ENCODE results near the gene TACR1.
A peak's percentile ranks its signal among the peaks of the same experiment; 100 is the strongest.

Gene TACR1

DNA sequence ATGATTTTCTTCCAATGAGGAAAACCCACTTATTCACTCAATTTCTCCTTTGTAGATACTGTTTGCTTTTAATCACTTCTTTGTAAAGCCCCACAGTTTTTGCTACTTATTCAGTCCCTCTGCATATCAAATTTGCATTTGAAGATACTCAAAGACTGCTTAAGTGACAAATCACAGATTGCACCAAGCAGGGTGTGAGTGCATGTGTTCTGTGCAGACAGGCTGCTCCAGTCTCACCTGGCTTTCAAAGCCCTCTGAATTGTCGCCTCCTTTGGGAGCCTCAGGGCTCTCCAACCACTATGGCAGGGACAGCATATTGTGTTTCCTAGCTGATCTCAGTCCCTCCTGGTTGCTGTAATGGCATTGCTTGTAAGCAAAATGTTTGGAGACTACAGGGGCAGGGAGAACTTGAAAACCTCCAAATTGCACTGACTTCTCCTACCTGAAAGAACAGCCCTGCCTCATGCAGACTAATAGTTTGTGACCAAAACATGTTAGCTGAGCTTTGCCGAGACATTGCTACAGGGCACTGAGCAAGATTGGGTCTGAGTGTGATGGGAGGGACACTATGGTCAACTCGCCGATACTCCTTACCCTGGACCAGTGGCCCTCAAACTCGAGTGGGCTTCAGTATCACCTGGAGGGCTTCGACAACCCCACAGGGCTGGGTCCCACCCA is 144.0 kb downstream of the TACR1 start:
- POLR2A ChIA-PET: no interaction called here
- TF ChIP-seq, protein P1, sequence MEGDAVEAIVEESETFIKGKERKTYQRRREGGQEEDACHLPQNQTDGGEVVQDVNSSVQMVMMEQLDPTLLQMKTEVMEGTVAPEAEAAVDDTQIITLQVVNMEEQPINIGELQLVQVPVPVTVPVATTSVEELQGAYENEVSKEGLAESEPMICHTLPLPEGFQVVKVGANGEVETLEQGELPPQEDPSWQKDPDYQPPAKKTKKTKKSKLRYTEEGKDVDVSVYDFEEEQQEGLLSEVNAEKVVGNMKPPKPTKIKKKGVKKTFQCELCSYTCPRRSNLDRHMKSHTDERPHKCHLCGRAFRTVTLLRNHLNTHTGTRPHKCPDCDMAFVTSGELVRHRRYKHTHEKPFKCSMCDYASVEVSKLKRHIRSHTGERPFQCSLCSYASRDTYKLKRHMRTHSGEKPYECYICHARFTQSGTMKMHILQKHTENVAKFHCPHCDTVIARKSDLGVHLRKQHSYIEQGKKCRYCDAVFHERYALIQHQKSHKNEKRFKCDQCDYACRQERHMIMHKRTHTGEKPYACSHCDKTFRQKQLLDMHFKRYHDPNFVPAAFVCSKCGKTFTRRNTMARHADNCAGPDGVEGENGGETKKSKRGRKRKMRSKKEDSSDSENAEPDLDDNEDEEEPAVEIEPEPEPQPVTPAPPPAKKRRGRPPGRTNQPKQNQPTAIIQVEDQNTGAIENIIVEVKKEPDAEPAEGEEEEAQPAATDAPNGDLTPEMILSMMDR (IDR thresholded peaks at IDR 0.05; ENCODE audit: control extremely low read depth, extremely low read depth, low read depth, missing control alignments): no peak
- DNase-seq (ENCODE audit: extremely low spot score): no peak
- CTCF ChIA-PET: interaction anchor here (1.1 to 7.1 kb wide), 9 partner anchors 10 to 555 kb away, joined by 3 to 73 read pairs (median 4); no protein-coding TSS in a partner anchor

DNA sequence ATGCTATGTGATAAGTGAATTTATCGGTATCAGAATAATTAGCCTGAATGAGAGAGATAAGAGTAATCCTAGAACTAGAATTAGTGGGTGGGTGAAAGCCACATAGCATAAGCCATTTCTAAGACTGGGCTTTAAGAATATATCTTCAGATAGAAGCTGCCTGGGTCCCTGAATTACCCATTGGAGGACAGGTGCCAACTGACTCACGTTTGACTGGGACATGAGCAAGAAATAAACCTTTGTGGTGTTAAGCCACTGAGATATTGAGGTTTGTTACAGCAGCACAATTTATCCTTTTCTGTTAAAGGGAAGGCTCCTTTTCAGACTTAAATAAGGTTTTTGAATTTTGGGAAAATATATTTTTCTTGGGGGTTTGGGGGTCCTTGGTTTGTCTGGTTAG is 145.0 kb downstream of the TACR1 start:
- DNase-seq (ENCODE audit: extremely low spot score): no peak
- ChIA-PET POLR2A (no interaction called here), CTCF (interaction anchor here (0.7 to 7.1 kb wide), 15 partner anchors 9 to 574 kb away, joined by 3 to 73 read pairs (median 3); no protein-coding TSS in a partner anchor)
- TF ChIP-seq, protein P1 (IDR thresholded peaks at IDR 0.05; ENCODE audit: control extremely low read depth, extremely low read depth, low read depth, missing control alignments): no peak

DNA sequence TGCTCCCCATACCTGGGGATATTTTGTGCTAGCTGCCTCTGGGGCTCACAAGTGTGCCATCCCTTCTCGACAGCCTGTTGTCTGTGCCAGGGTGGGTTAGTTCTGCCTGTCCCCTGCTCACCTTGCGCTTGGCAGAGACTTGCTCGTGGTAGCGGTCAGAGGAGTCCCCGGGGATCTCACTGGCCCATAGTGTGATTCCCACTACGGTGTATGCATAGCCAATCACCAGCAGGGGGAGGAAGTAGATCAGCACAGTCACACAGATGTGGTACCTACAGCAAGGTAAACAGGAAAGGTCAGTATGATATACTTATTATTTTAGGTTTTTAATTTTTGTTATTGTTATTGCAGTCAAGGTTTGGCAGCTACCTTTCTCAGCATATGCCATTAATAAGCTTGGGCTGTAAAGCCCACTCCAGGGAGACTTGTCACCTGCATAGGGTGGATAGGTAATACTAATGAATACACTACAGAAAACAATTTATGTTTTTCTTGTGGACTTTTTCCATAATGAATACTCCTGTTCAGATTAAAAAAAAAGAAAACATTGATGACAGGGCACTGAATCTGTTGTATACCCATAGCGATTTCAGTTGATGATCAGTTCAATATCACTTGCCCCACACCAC is 145.7 kb downstream of the TACR1 start:
- DNase-seq (ENCODE audit: extremely low spot score): peak; percentile 64
- ChIA-PET POLR2A (no interaction called here), CTCF (interaction anchor here (0.7 to 7.1 kb wide), 17 partner anchors 9 to 575 kb away, joined by 3 to 73 read pairs (median 5); no protein-coding TSS in a partner anchor)
- TF ChIP-seq, protein P1 (IDR thresholded peaks at IDR 0.05; ENCODE audit: control extremely low read depth, extremely low read depth, low read depth, missing control alignments): peak; percentile 82

DNA sequence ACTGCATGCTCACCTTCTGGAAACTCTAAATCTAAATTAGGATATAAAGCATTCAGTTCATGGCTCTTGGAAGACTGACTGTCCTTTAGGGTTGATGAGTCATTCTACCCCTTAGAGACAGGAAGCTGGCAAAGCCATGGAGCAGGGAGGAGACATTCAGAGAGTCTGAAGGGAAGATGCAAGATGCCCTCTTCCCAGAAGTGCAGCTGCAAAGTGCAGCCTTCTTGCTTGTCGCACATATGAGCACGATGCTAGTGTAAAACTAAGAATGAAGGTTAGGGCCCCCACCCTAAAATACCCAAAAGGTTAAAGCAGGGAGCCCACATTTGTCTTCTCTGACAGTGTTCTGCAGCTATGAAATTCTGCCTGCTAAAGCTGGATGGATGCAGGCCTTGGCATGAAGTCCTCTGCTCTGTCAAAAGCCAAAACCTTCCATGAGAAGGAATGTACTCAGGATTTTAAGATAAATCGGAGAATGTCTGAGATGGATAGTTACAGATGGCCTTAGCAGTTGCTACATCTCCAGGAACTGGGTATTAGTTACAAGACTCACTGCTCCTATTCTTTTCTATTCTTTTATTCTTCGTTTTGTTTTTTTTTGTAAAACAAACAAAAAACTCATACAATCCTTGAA is 151.2 kb downstream of the TACR1 start:
- no peak for DNase-seq (ENCODE audit: extremely low spot score)
- TF ChIP-seq, protein P1 (IDR thresholded peaks at IDR 0.05; ENCODE audit: control extremely low read depth, extremely low read depth, low read depth, missing control alignments): no peak
- CTCF ChIA-PET: interaction anchor here (1.5 to 3.0 kb wide), 4 partner anchors 11 to 560 kb away, joined by 4 to 14 read pairs (median 6); no protein-coding TSS in a partner anchor
- POLR2A ChIA-PET: no interaction called here

DNA sequence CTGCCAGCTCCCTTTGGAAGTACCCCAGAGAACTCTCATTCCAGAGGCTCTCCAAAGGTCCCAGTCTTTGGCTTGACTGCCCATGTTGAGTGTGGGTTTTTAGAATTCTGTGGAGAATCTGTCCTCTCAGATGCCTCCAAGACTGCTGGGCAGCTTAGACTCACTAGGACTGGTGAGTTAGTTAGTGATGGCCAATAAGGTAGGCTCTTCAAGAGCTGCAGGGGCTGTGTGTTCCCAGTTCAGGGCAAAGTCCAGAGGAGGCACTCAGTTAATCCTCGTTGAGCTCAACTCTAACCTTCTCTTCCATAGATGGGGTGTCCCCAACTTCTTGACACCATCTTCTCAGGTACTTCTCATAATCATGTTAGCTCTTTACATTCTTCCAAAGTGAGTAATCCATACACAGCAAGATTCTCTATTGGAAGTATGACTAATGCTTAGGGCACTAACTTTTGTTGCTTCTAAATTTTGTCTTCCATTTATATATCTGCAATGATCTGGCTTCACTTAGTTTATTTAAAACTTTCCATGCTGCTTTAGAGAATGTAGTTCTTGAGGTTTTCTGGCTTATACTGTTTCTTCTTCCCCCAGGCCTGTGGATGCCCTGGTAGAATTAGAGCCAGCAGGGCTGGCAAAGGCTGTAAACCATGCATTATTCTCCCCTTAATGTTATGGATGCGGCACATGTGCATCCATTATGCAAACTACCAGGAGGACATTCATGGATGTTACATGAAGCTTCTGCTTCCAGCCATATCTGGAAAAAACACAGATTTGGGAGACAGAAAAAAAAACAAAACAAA is 151.9 kb downstream of the TACR1 start:
- TF ChIP-seq, protein P1 (IDR thresholded peaks at IDR 0.05; ENCODE audit: control extremely low read depth, extremely low read depth, low read depth, missing control alignments): no peak
- no peak for DNase-seq (ENCODE audit: extremely low spot score)
- POLR2A ChIA-PET: no interaction called here
- CTCF ChIA-PET: interaction anchor here (1.4 to 3.0 kb wide), 5 partner anchors 11 to 561 kb away, joined by 4 to 14 read pairs (median 5); no protein-coding TSS in a partner anchor

Data from GM10248 (cell line).